GM12874 (cell line): Measurements from ENCODE around the gene RNF8.

ENCODE experiments used
- CTCF ChIP-seq: IDR thresholded peaks from 2 replicates; pipeline ENCODE4 v1.5.1; 2011; ENCODE audit warnings: low read depth, mild to moderate bottlenecking, control low read depth, low read length, moderate library complexity; ENCODE audit not compliant: insufficient read depth

The RNF8 gene

GRCh38 chr6:37357860-37358259, 4.1 kb downstream of the RNF8 start:
- no peak for TF ChIP-seq CTCF

DNA sequence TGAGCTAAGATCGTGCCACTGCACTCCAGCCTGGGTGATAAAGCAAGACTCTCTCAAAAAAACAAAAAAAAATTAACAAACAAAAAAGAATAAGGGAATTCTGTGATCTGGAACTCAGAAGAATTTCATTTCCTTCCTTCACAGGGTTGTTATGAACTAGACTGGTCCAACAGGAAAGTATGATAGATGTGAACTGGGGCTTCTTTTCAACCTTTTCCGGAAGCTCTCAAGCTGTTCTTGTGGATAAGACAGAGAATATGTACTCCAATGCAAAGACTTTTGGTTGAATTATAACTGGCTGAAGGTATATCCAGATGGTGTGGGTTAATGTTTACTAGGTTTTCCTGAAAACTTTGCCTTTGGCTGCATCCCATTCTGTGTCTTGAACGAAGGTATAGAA, 5.3 kb downstream of the RNF8 start:
- no peak for TF ChIP-seq CTCF

DNA sequence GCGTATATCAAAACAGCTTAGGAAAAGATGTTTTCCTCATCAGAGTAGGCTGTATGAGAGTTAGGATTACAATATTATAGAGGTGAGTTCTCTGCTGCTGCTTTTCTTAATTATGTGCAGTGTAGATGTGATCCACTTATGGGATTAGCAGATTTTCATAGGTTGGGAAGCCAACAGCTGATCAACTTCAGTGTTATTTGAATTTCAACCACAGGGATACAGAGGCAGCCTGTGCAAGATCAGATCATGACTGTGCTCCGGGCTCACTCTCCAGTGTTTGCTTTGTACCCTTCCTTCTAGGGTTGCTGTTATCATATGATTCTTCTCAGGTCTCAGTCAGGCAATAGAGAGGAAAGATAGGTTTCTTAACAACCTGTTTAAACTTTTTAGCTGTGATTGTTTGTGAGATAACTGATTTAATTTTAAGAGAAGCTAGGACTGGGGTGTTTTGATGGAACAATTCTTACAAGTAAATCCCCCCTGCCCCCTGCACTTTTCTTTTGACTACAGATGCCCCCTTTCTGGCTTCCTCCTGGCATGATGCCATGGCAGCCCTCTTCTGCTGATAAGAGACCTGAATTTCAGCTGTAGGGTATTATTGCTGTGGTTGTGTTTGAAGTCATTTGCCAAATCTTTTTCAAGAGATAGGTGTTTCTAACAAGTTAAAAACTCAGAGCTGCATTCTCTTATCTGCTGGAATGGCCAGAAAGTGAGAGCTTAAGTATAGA, 8.5 kb downstream of the RNF8 start:
- no peak for TF ChIP-seq CTCF

DNA sequence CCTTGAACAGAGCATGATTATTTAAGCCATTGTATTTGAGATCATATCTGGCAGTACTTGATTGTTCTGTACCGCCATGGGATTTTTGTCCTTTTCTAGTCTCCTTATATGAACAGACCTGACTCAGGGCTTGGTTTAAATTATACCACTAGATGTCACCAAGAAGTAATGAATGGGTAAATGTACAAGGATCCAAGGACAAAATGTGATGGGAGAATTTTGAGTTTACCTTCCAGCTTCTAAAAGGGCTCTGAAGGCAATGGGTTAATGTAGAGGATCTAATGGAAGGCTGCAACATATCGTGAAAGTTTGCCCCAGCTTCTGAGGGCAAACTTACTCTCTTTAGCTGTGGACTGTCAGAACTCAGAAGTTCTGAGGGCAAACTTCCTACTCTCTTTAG, 12.0 kb downstream of the RNF8 start:
- no peak for TF ChIP-seq CTCF

GRCh38 chr6:37366910-37367309, 13.1 kb downstream of the RNF8 start:
- no peak for TF ChIP-seq CTCF

GRCh38 chr6:37368961-37369320, 15.2 kb downstream of the RNF8 start:
- TF ChIP-seq CTCF = no peak

DNA sequence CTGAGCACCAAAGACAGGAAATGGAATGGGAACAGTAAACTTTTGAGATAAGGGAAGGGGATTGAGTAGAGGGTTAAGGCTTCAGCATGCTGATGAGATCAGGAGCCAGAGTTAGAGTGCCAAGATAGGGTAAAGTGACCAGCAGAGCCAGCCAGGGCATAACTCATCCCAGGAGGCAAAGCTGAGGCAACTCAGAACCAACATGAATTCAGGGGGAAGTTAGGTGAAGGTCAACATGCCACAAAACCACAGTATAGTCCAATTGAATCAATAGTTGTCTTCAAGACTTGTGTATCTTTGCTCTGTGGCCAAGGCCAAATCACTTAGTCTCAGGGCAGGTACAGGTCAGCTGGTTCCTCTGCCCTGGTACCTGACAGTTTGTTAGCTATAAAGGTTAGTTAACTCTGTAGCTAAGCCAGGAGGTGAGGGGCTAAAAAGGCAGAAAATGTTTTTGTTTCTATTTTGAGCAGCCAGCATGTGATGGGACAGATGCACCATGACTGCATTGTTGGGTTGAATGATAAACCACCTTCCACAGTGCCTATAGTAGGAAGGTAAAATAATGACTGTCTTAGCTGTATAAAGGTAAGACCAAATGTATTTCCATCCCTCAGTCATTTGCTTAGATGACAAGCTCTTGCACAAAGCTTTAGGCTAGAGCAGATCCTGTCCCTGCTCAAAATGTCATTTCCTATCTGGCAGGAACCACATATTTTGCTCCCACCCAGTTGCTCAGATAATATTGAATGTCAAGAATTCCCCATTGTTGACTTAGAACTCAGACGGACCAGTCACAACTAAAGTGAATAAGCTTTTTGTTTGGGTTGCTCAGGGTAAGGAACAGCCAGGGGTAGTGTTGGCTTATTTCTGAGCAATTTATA, 15.8 kb downstream of the RNF8 start:
- TF ChIP-seq CTCF = no peak
